Measurements from ENCODE around the gene DAPK2. TPM values are rescaled to one million over a fixed set of nuclear protein-coding genes. Genes with fewer than 3 reads are reported as not detected.

The DAPK2 gene
- total and polyA plus RNA-seq, 2 donors from 2014 or later: 3.0 to 3.8 TPM

- FAIRE-seq: no peak
- no peak for TF ChIP-seq CTCF (IDR thresholded peaks at IDR 0.05; ENCODE audit: borderline replicate concordance, extremely low read depth, insufficient read depth)
- Histone ChIP-seq H3K36me3 (ENCODE audit: control insufficient read depth in 2 of 3, insufficient read depth in 3 of 3, low read length in 3 of 3) (peaks cover 0 to 3% (median 0%) of the 10 kb centered on the region in 3 donors), H3K27ac (ENCODE audit: low read depth in 2 of 2, low read length in 2 of 2) (no peak overlapping the region), H3K27me3 (ENCODE audit: control insufficient read depth, insufficient read depth, low read length) (no peaks in the 10 kb centered on the region), H3K9ac (ENCODE audit: low read length in 3 of 3) (no peak overlapping the region), H3K4me1 (ENCODE audit: control insufficient read depth in 2 of 3, insufficient read depth in 2 of 3, low read depth in 1 of 3, low read length in 3 of 3) (peaks cover 0 to 25% (median 7%) of the 10 kb centered on the region in 3 donors), H3K4me3 (ENCODE audit: low read length in 3 of 3) (no peak overlapping the region), H3K9me3 (ENCODE audit: control insufficient read depth in 2 of 3, insufficient read depth in 1 of 3, low read length in 3 of 3) (no peaks in the 10 kb centered on the region)
- no peak for DNase-seq
- intact Hi-C loops (cut with DNase I): loop anchor here (10.0 kb wide), 1 partner anchor 313 kb away; no protein-coding TSS in a partner anchor
These were observed 21.8 kb upstream of the DAPK2 start for GRCh38 chr15:64068133-64068532.

DNA sequence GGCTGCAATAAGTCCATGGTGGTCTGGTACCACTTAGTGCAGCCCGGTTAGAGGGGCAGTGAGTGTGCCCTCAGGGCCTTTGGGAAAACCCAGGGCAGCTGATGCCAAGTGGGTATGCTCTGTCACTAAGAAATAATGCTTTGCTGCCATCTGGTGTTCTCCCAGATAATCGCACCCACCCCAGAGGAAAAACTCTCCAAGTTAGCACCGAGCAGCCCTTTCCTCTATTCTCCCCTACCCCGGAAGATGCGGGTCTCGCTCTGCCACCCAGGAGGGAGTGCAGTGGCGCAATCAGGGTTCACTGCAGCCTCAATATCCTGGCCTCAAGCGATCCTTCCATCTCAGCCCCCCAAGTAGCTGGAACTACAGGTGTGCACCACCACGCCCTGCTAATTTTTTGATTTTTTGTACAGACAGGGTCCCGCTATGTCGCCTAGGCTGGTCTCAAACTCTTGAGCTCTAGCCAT, 21.3 kb upstream of the DAPK2 start:
- Histone ChIP-seq H3K36me3 (ENCODE audit: control insufficient read depth in 2 of 3, insufficient read depth in 3 of 3, low read length in 3 of 3) (peaks cover 0 to 3% (median 0%) of the 10 kb centered on the region in 3 donors), H3K9ac (ENCODE audit: low read length in 3 of 3) (no peak overlapping the region), H3K4me3 (ENCODE audit: low read length in 3 of 3) (no peak overlapping the region), H3K9me3 (ENCODE audit: control insufficient read depth in 2 of 3, insufficient read depth in 1 of 3, low read length in 3 of 3) (no peaks in the 10 kb centered on the region), H3K27me3 (ENCODE audit: control insufficient read depth, insufficient read depth, low read length) (no peaks in the 10 kb centered on the region), H3K4me1 (ENCODE audit: control insufficient read depth in 2 of 3, insufficient read depth in 2 of 3, low read depth in 1 of 3, low read length in 3 of 3) (peaks cover 0 to 19% (median 7%) of the 10 kb centered on the region in 3 donors), H3K27ac (ENCODE audit: low read depth in 2 of 2, low read length in 2 of 2) (no peak overlapping the region)
- FAIRE-seq (no peak), DNase-seq (peak in 4 of 5 donors; percentile 72 to 82 (median 79))
- peak; percentile 93 for TF ChIP-seq CTCF (IDR thresholded peaks at IDR 0.05; ENCODE audit: borderline replicate concordance, extremely low read depth, insufficient read depth)
- intact Hi-C loops (cut with DNase I): loop anchor here (10.0 kb wide), 1 partner anchor 313 kb away; no protein-coding TSS in a partner anchor

GRCh38 chr15:64066451-64066850, 20.2 kb upstream of the DAPK2 start:
- TF ChIP-seq CTCF (IDR thresholded peaks at IDR 0.05; ENCODE audit: borderline replicate concordance, extremely low read depth, insufficient read depth): no peak
- Histone ChIP-seq H3K27me3 (ENCODE audit: control insufficient read depth, insufficient read depth, low read length) (no peaks in the 10 kb centered on the region), H3K9me3 (ENCODE audit: control insufficient read depth in 2 of 3, insufficient read depth in 1 of 3, low read length in 3 of 3) (no peaks in the 10 kb centered on the region), H3K4me3 (ENCODE audit: low read length in 3 of 3) (no peak overlapping the region), H3K4me1 (ENCODE audit: control insufficient read depth in 2 of 3, insufficient read depth in 2 of 3, low read depth in 1 of 3, low read length in 3 of 3) (peaks cover 0 to 13% (median 2%) of the 10 kb centered on the region in 3 donors), H3K9ac (ENCODE audit: low read length in 3 of 3) (no peak overlapping the region), H3K36me3 (ENCODE audit: control insufficient read depth in 2 of 3, insufficient read depth in 3 of 3, low read length in 3 of 3) (no peaks in the 10 kb centered on the region), H3K27ac (ENCODE audit: low read depth in 2 of 2, low read length in 2 of 2) (no peak overlapping the region)
- no peak for FAIRE-seq
- intact Hi-C loops (cut with DNase I): loop anchor here (10.0 kb wide), 1 partner anchor 312 kb away; no protein-coding TSS in a partner anchor
- DNase-seq: no peak

Data from kidney (tissue), 14 donors.